GM20431 (cell line): Measurements from ENCODE around the gene FKBP6.
"Not testable (repeated sequence)": the region's sequence is repeated elsewhere in the genome, so short reads cannot be mapped to it uniquely, and the experiment has no call there.

Experiments used
- in situ Hi-C: fragments of 300-500 bp; cut with MseI, MboI; formaldehyde crosslinking; loops from one replicate; pipeline ENCODE4 v1.15.0; 2020; ENCODE audit warnings: low sequenced_read_pairs; ENCODE audit not compliant: unreplicated experiment

Gene FKBP6

GRCh38 chr7:73323434-73324080 is 4.4 kb upstream of the FKBP6 start:
- in situ Hi-C loops = not testable (repeated sequence)

- in situ Hi-C loops = not testable (repeated sequence)
These were observed 3.7 kb upstream of the FKBP6 start for GRCh38 chr7:73324081-73324845.

- in situ Hi-C loops = not testable (repeated sequence)
These were observed 2.5 kb upstream of the FKBP6 start for GRCh38 chr7:73325424-73325823.

GRCh38 chr7:73327449-73327848 is 512 bp upstream of the FKBP6 start:
- in situ Hi-C loops = not testable (repeated sequence)

DNA sequence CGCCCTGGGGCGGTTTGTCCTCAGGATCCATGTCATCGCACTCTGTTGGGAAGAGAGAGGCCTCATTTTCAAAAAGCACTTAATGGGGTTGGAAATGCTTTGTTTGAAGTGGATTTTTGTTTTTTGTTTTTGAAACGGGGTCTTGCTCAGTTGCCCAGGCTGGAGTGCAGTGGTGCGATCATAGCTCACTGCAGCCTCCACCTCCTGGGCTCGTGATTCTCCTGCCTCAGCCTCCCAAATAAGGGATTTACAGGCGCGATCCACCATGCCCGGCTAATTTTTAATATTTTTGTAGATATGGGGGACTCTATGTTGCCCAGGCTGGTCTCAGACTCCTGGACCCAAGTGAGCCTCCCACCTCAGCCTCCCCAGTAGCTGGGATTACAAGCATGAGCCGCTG is 735 bp downstream of the FKBP6 start:
- in situ Hi-C loops = no loop called here

- in situ Hi-C loops = loop anchor here (10.0 kb wide), 1 partner anchor 115 kb away; no protein-coding TSS in a partner anchor
These were observed 2.1 kb downstream of the FKBP6 start for GRCh38 chr7:73329861-73330581.

DNA sequence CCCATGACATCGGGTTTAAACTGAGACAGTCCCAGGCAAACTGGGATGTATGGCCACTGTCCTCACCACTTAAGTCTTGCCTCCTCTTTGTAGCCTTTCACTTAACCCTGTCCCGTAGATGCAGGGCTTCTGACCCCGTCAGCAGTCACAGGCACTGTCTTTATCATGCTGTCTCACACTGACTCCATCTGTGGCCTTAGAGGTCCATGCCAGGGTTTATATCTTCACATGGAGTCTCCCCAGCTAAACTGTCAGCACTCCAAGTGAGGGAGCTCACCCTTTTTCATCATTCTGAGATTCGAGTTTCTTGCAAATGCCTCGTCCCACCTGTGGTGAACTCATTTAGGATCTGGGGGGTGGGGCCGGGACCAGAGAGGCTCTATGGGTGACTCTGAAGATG is 2.8 kb downstream of the FKBP6 start:
- in situ Hi-C loops = loop anchor here (10.0 kb wide), 1 partner anchor 114 kb away; no protein-coding TSS in a partner anchor

DNA sequence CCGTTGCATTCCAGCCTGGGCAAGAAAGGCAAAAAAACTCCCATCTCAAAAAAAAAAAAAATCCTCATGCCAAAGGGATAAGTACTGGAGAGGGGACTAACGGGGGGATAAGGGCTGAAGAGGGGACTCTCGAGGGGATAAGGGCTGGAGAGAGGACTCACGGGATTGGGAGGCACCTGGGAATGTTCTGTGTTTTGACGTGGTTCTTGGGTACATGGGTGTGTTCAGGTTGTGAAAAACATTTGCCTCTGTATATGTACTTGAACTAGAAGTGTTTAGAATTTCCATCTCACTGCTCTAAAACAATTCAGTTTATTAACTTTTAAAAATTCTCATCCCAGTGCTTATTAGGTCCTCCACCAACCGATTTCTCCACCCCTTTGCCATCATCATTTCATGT is 4.5 kb downstream of the FKBP6 start:
- in situ Hi-C loops = loop anchor here (10.0 kb wide), 1 partner anchor 112 kb away; no protein-coding TSS in a partner anchor

- in situ Hi-C loops = loop anchor here (10.0 kb wide), 1 partner anchor 106 kb away; no protein-coding TSS in a partner anchor
These were observed 10.4 kb downstream of the FKBP6 start for GRCh38 chr7:73338321-73338720.

DNA sequence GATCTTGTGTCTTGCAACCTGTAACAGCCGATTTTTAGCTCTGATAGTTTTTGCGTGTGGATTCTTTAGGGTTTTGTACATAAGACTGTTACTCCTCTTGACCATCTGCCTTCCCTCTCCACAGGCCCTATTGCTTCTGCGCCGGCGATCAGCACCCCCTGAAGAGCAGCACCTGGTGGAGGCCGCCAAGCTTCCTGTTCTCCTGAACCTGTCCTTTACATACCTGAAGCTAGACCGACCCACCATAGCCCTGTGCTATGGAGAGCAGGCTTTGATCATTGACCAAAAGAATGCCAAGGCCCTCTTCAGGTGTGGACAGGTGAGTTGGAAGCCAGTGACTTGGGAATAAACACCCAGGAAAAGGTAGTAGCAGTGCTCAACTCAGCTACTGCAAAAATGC is 12.6 kb downstream of the FKBP6 start:
- in situ Hi-C loops = no loop called here

- in situ Hi-C loops = no loop called here
These were observed 13.9 kb downstream of the FKBP6 start for GRCh38 chr7:73341877-73342276.

- in situ Hi-C loops = no loop called here
These were observed 14.7 kb downstream of the FKBP6 start for GRCh38 chr7:73342645-73343044.

DNA sequence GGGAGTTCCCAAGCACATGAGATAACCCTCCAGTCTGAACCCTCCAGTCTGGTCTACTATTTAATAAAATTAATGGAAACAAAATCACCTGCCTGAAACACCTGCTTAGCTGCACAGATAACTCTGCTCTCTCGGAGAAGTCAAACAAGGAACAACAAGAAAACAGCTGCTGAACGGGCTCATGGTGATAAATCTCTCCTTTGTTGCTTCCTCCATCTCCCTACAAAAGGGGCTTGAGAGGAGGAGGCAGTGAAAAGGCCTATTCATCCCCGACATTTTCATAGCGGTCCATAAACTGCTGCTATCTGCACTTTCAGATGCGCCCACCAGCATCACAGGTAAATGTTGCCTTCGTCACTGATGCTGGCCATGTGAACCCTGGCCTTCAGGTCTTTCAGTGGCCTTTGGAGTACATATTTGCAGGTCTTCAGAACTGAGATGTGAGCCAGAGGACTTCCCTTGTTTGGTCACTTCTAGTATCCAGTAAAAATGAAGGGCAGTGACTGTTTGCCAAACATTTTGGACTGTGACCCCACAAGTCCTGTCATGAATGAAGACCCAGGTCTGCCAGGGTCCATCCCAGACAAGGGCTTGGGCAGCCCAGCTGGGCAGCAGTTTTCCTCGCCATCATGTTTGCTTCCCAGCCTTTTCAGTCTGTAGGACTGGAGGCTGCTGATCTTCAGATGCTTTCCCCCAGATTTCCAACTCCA is 15.9 kb downstream of the FKBP6 start:
- in situ Hi-C loops = no loop called here

DNA sequence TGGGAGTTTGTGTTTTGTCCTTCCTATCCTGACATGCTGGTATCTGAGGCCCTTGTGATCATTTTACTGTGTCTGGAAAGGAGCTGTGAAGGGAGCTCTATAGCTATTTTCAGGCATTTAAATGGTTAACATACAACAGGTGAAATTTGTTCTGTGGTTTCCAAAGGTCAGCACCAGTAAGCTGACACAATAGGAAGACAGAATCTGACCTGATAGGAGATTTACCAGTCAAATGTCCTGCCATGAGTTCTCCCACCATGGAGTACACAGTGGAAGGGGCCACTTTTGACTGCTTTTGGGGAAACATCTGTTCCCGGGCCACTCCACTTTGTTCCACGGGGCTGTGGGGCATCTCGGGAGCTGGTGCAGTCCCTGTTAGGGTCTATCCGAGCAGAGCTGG is 17.6 kb downstream of the FKBP6 start:
- in situ Hi-C loops = no loop called here

GRCh38 chr7:73345951-73346350 is 18.0 kb downstream of the FKBP6 start:
- in situ Hi-C loops = no loop called here

- in situ Hi-C loops = no loop called here
These were observed 21.8 kb downstream of the FKBP6 start for GRCh38 chr7:73349763-73350162.

GRCh38 chr7:73350306-73351068 is 22.5 kb downstream of the FKBP6 start:
- in situ Hi-C loops = no loop called here

DNA sequence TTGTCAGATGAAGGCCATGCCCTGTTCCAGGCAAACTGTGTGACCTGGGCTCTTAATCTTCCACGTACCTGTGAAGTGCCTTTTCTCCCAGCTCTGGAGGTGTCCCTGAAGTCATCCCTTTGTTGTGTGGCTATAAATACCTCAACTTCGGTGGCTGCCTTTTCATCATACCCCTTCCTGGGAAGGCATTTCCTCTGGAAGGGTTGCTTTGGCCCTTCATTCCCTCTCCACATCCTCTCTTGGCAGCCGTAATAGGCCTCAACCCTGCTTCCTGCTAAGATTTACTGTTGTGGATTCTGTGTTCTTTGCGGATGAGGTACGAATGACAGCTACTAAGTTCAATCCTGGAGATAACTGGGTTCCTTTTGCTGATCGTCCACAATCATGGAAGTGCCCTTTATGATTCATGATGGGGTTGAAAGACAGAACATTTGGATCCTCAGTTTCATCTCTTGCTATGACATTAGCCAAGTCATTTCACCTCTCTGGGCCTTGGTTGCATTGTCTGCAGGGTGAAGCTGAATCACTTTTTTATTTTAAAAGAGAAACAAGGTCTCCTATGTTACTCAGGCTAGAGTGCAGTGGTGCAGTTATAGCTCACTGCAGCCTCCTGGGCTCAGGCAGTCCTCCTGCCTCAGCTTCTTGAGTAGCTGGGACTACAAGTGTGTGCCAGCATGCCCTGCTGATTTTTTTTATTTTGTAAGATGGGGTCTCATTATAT is 23.6 kb downstream of the FKBP6 start:
- in situ Hi-C loops = no loop called here

GRCh38 chr7:73352784-73353183 is 24.8 kb downstream of the FKBP6 start:
- in situ Hi-C loops = no loop called here
